GM18505 (cell line): Measurements from ENCODE around the gene SLC44A4.
"Not testable (repeated sequence)": the region's sequence is repeated elsewhere in the genome, so short reads cannot be mapped to it uniquely, and the experiment has no call there.

ENCODE experiments used
- ATAC-seq: cut with Tn5 transposase; IDR thresholded peaks from one replicate; pipeline ENCODE4 v1.9.1; 2021; ENCODE audit not compliant: unreplicated experiment
- POLR2A ChIP-seq: IDR thresholded peaks from 4 replicates; pipeline ENCODE4 v1.6.1; 2011; ENCODE audit warnings: borderline replicate concordance; ENCODE audit not compliant: insufficient read depth, insufficient read length; ENCODE audit errors: extremely low read depth

SLC44A4 gene

DNA sequence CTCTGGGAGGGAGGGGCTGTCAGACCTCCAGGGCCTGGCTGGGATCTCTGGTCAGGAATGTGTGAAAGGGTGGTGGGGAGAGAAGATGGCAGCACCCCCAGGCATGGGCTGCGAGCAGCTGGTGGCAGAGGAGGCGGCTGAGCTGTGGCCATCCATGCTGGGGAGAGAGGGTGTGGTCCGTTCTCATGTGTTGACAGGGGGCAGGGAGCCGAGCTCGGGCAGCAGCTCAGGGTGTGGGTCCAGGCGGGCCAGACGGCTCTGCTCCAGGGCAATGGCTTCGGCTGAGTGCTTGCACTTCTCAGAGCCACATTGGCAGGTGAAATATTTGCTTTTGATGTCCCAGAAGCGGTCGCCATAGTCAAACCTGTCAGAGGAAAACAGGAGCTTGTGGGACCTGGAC is 1.1 kb upstream of the SLC44A4 start:
- no peak for ATAC-seq
- no peak for TF ChIP-seq POLR2A

DNA sequence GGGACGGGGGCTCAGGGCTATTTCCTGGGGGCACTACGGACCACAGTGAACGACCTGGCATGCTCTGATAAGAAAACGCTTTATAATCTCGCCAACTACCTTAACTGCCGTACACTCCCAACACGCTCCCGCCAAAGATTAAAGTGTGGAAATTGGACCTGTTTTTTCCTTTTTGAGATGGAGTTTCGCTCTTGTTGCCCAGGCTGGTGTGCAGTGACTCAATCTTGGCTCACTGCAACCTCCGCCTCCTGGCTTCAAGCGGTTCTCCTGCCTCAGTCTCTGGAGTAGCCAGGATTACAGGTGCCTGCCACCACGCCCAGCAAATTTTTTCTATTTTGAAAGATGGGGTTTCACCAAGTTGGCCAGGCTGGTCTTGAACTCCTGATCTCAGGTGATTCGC is 346 bp upstream of the SLC44A4 start:
- ATAC-seq, result no peak
- TF ChIP-seq POLR2A, result no peak

DNA sequence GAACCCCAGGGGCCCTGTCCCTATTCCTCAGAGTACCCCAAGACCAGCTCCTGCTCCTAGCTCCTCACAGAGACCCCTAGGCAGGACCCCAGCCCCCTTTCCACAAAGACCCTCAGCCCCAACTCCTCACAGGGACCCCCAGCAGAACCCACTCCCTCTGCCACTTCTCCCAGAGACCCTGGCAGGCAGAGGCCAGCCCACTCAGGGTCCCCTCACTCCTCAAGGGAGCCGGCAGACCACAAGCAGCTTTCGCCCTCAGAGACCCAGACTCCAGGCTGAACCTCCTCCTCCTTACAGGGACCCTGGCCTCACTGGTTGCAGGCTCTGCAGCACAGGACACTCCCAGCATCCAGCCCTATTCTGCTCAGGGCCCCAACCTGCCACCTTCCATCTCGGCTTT is 575 bp downstream of the SLC44A4 start:
- ATAC-seq, result no peak
- no peak for TF ChIP-seq POLR2A

DNA sequence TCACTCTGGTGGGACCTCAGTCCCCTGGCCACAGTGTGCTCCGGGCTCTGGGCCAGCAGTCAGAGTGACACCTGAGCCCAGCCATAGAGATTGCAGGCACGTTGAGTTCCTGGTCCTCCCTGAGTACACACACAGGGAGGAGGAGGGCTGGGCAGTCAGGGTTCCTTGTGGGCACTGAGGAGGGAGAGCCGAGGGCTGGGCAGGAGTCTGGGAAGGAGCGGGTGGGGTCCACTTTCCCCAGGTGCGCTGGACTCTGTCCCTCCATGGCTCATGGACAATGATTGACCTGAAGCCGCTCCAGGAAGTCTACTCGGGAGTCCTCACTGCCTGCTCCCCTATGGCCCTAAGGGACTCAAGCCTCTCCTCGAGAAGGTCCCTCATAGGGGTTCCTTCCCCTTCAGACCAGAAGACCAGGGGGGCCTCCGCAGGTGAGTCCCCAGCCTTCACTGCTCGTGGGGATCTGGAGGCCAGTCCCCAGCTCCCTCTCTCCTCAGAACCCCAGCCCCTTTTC is 1.1 kb downstream of the SLC44A4 start:
- ATAC-seq, result no peak
- TF ChIP-seq POLR2A, result no peak

DNA sequence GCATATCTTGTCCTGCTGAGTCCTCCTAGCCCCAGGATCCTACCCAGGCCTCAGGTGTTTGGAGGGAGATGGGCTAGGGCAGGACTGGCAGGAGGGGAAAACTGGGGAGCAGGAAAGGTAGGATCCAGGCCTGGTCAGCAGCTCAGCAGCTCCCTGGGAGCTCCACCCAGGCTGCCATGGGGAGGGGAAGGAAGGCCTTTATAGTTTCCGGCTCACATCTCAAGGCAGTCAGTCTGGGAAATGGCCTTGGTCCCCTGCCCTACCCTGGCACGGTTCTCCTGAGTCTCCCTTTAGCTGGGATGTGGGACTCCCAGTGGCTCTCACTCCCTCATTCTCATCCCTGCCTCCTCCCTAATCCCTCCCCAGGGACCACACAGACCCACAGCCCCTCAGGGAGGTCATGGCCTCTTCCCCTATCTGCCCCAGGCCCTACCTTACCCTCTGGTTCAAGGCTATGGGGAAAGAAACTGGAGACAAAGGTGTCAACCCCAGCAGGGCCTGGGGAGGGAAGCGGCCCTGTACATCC is 1.6 kb downstream of the SLC44A4 start:
- no peak for TF ChIP-seq POLR2A
- no peak for ATAC-seq

DNA sequence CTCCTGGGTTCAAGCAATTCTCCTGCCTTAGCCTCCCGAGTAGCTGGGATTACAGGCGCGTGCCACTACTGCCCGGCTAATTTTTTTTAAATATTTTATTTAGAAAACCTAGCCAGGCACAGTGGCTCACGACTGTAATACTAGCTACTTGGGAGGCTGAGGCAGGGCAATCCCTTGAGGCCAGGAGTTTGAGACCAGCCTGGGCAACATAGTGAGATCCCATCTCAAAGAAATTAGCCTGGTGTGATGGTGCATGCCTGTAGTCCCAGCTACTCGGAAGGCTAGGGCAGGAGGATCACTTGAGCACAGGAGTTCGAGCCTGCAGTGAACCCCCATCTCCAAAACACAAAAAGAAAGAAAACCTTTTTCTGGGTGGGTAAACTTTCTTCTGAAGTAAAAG is 2.4 kb downstream of the SLC44A4 start:
- no peak for TF ChIP-seq POLR2A
- no peak for ATAC-seq

DNA sequence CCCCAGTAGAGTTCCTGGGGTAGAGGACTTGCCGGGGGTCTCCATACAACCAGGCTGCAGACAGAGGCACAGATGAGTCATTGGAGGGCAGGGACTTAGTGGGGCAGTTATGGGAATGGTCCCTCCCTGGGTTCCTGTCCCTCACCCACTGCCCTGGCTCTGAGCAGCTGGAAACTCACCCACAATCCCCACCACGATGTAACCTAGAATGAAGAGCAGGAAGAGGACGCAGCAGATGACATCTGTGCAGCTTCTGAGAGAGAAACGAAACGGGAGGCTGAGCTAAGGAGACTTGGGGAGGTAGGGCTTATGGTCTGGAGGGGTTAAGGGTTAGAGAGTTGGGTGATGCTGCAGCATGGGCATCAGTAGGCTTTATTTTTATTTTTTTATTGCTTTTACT is 2.9 kb downstream of the SLC44A4 start:
- ATAC-seq, result no peak
- no peak for TF ChIP-seq POLR2A

DNA sequence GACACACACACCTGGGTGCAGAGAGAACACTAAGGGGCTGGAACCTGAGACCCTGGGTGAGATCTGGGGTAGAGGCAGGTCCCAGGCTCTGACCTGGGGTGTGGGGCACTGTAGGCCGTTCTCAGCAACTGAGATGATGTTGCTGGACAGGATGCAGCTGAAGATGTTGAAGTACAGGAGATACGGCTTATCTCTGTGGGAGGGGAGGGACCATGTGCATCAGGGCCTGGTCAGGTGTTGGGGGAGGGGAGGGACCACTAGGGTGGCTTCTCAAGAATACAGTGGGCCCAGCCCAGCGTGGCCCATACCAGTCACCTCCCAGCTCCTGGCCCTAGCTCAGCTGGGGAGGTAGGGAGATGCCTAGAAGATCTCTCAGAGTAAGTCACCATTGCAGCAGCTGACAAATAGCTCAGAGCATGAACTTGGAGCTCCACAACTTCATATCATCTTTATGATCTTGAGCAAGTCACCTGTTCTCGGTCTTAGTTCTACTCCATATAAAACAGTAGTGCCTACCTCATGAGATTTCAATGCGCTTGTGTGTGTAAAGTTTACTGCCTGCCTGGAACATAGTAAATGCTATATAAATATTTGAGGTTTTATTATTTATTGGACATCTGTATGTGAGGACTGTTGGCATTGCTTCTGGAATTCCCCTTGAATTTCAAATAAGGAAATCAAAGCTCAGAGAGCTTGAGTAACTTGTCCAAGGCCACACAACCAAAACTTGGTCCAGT is 3.8 kb downstream of the SLC44A4 start:
- no peak for TF ChIP-seq POLR2A
- no peak for ATAC-seq

DNA sequence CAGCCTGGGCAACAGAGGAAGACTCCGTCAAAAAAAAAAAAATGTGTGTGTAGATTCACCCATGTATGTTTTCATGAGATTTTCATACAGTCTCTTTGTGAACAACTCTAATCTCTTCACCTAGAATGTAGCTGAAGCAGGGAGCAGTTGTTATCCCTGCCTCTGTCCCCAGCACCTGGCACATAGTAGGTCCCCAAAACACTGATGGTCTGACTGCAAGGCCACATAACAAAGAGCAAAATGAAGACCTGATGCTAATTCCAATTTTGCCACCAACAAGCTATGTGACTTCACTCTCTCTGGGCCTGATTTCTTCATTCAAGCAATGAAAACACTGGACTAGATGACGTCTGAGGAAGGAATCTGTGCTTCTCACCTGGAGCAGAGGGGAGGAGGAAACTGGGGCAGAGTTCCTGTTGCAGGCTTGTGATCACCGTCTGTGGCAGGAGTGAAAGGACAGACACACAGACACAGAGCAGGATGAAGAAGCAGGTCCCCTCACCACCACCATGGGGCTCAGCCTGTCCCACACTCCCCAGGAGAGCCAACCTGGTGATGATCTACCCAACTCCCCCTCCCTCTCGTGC is 4.6 kb downstream of the SLC44A4 start:
- no peak for TF ChIP-seq POLR2A

DNA sequence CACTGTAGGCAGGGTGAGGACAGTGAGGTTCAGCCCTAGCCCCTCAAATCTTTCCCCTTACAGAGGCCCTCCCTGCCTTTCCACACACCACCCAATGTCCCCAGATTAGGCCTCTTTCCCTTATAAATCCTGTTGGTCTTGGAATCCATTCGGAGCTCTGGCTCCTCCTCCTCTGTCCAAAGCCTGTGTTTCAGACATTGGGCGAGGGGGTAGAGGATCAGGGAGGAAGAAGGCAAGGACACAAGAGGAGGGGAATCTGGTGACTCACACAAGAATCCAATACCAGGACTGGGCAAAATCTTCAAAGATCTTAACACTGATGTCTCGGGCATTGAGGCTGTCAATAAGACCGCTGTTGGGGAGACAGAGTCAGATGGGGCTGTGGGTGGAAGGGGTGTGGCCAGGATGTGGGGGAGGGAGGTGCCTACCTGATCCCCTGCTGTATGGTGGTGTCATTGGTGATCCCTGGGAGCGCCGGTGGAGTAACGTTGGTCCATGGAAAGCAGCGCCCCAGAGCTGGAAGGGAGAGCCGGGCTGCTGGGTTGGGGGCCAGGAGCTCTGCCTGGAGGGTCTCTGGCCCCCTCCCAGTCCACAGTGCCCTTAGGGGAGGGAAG is 7.6 kb downstream of the SLC44A4 start:
- no peak for ATAC-seq

More for the DNA sequence above, 4.6 kb downstream of the SLC44A4 start:
- no peak for ATAC-seq

DNA sequence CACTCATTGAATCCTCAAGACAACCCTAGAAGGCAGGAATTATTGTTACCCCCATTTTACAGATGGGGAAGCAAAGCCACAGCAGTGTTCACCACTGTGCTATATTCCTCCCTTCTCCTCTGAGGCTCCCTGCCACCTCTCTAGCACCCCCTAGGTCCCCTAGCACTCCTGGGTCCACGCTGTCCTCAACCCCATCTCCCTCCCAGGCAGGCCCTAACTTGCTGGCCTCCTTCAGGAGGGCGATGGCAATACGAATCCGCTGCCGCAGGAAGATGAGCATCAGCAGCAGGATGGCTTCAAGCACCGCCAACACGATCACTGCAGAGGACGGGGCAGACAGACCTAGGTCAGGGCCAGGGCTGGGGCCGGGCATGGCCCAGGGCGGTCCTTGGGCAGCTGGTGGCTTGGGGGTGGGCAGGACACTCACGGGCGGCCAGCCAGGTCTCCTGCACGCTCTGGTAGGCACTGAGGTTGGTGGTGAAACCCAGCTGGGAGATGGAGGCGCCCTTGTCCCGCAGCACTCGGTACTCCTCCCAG is 8.3 kb downstream of the SLC44A4 start:
- no peak for ATAC-seq
- TF ChIP-seq POLR2A, result no peak

More for the DNA sequence above, 7.6 kb downstream of the SLC44A4 start:
- no peak for TF ChIP-seq POLR2A

DNA sequence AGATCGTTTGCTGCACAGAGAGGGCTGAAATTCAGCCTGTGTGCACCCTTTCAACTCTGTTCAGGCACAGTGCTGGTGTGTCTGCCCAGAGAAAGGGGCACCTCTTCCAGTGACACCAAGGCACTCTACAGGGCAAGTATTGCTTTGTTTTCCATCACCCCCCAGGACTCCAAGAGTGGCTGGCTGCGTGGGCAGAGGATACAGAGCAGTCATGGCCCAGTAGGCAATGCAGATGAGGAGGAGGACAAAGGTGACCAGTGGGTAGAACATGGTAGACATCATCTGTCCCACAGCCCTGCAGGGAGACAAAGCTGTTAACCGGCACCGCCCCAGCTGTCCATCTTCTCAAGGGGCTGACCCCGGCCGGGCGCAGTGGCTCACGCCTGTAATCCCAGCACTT is 9.5 kb downstream of the SLC44A4 start:
- no peak for TF ChIP-seq POLR2A
- ATAC-seq, result no peak

DNA sequence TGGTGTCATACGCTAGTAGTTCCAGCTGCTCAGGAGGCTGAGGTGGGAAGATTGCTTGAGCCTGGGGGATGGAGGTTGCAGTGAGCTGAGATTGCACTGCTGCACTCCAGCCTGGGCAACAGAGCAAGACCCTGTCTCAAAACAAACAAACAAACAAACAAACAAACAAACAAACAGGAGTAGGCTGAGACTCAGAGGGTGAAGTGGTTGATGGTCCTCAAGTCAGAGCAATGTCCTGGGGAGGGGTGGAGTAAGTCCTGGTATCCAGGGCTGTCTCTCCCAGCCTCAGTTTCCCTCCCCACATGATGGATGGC is 10.2 kb downstream of the SLC44A4 start:
- ATAC-seq, result not testable (repeated sequence)
